Smooth muscle cell (in vitro differentiated cells): ENCODE data around the gene AGER. TPM values are rescaled to one million over a fixed set of nuclear protein-coding genes. Genes with fewer than 3 reads are reported as not detected.
"Not testable (repeated sequence)": the region's sequence is repeated elsewhere in the genome, so short reads cannot be mapped to it uniquely, and the experiment has no call there.

Experiments
- DNase-seq: peaks from one replicate; lab custom pipeline; 2025; ENCODE audit not compliant: unreplicated experiment; lab: John Stamatoyannopoulos, UW
- H2AFZ ChIP-seq: fragments of 200-600 bp; sonication (generic); 2 replicates; pipeline ENCODE4 v1.6.0; 2016; ENCODE audit warnings: antibody characterized with exemption, low read depth, mild to moderate bottlenecking
- H3F3A ChIP-seq: fragments of 200-600 bp; sonication (generic); 2 replicates; pipeline ENCODE4 v1.6.0; 2017; ENCODE audit warnings: antibody characterized with exemption, low read depth
- H3K27ac ChIP-seq: fragments of 200-600 bp; sonication (generic); 2 replicates; pipeline ENCODE4 v1.5.1; 2016; ENCODE audit warnings: low read depth, mild to moderate bottlenecking
- H3K27me3 ChIP-seq: fragments of 200-600 bp; sonication (generic); 2 replicates; pipeline ENCODE4 v1.6.1; 2016; ENCODE audit warnings: low read depth, mild to moderate bottlenecking
- H3K36me3 ChIP-seq: fragments of 200-600 bp; sonication (generic); 2 replicates; pipeline ENCODE4 v1.5.1; 2016; ENCODE audit warnings: low read depth
- H3K4me1 ChIP-seq: fragments of 200-600 bp; sonication (generic); 2 replicates; pipeline ENCODE4 v1.5.1; 2016; ENCODE audit warnings: low read depth
- H3K4me2 ChIP-seq: fragments of 200-600 bp; sonication (generic); 2 replicates; pipeline ENCODE4 v1.6.0; 2016; ENCODE audit warnings: mild to moderate bottlenecking
- H3K4me3 ChIP-seq: fragments of 200-600 bp; sonication (generic); 2 replicates; pipeline ENCODE4 v1.5.1; 2016; ENCODE audit warnings: mild to moderate bottlenecking
- H3K79me2 ChIP-seq: fragments of 200-600 bp; sonication (generic); 2 replicates; pipeline ENCODE4 v1.6.0; 2016; ENCODE audit warnings: low read depth, mild to moderate bottlenecking
- H3K9ac ChIP-seq: fragments of 200-600 bp; sonication (generic); 2 replicates; pipeline ENCODE4 v1.6.0; 2016; ENCODE audit warnings: low read depth
- H3K9me3 ChIP-seq: fragments of 200-600 bp; sonication (generic); replicated peaks from 2 replicates; pipeline ENCODE4 v1.5.1; 2016; ENCODE audit warnings: low read depth
- H4K20me1 ChIP-seq: fragments of 200-600 bp; sonication (generic); 2 replicates; pipeline ENCODE4 v1.6.0; 2016; ENCODE audit warnings: low read depth
- WGBS: methylation state at CpG from one replicate; pipeline ENCODE4 v1.1.7; 2016; ENCODE audit warnings: low lambda C conversion rate; 5-methylcytosine and 5-hydroxymethylcytosine counted together
- polyA plus RNA-seq: library from polyadenylated mRNA; unstranded; fragments of >200 nt; fragmentation: Nextera tagmentation; extraction: Ambion mirVana; gene quantifications from 2 replicates; pipeline ENCODE4 v1.2.1, GENCODE V29; 2016
- total RNA-seq: library from RNA; depleted of rRNA; stranded (reverse); fragments of >200 nt; gene quantifications from 2 replicates; pipeline ENCODE4 v1.2.3, GENCODE V29; 2014
- TF ChIP-seq, protein P1 (sequence below): fragments of 200-600 bp; sonication (generic); IDR thresholded peaks from 2 replicates; pipeline ENCODE4 v1.5.1; 2017; ENCODE audit warnings: borderline replicate concordance, mild to moderate bottlenecking, antibody characterized with exemption; ENCODE audit not compliant: insufficient read depth, poor library complexity, severe bottlenecking

Gene AGER
- total and polyA plus RNA-seq, 2 experiments from 2014 or later: 2.5 to 2.6 TPM

DNA sequence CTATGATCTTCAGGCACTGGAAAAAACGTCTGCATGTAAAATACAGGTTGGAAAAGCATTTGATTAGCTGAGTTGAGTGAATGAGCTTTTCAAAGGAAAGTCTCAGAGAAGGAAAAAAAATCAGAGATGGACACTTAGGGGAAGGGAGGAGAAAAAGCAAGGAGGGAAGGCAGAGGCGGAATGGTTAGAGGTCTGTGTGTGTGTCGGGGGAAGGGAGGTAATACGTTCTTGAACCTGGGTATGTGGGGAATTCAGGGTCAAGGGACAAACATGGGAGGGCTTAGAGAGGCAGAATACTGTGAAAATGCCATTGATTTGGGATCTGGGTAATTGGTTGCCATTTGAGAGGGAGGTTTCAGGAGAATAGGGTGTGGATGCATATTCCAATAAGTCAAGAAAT lies 37.4 kb downstream of the AGER start:
- WGBS: 43% methylated on average over 4 of the region's 4 CpGs
- Histone ChIP-seq H3K79me2 (no peaks in the 10 kb centered on the region), H3K4me2 (no peak overlapping the region), H3K27me3 (peaks cover 26% of the 10 kb centered on the region), H3F3A (no peaks in the 10 kb centered on the region), H3K9me3 (no peaks in the 10 kb centered on the region), H4K20me1 (no peaks in the 10 kb centered on the region), H3K36me3 (no peaks in the 10 kb centered on the region), H3K27ac (no peak overlapping the region), H3K4me1 (peaks cover 3% of the 10 kb centered on the region), H3K4me3 (no peak overlapping the region), H3K9ac (no peak overlapping the region), H2AFZ (peak overlapping the region; percentile 27)
- DNase-seq: no peak
- TF ChIP-seq, protein P1, sequence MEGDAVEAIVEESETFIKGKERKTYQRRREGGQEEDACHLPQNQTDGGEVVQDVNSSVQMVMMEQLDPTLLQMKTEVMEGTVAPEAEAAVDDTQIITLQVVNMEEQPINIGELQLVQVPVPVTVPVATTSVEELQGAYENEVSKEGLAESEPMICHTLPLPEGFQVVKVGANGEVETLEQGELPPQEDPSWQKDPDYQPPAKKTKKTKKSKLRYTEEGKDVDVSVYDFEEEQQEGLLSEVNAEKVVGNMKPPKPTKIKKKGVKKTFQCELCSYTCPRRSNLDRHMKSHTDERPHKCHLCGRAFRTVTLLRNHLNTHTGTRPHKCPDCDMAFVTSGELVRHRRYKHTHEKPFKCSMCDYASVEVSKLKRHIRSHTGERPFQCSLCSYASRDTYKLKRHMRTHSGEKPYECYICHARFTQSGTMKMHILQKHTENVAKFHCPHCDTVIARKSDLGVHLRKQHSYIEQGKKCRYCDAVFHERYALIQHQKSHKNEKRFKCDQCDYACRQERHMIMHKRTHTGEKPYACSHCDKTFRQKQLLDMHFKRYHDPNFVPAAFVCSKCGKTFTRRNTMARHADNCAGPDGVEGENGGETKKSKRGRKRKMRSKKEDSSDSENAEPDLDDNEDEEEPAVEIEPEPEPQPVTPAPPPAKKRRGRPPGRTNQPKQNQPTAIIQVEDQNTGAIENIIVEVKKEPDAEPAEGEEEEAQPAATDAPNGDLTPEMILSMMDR: no peak

DNA sequence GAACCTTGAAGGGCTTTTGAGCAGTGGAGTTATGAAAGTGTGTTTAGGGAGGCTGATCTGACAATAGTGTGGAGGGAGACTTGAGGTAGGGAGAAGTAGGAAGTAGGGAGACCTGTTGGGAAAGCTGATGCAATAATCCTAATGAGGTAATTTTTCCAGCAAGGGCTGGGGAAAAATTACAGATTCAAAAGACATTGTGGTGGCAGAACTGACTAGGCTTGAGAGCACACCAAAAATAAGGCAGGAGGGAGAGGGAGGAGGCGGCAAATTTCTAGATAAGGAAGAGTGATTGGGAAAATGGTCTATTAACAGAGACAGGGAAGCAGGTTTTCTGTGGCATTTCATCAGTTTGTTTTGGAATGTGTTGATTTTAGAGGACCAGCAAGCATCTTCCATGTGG lies 37.8 kb downstream of the AGER start:
- TF ChIP-seq, protein P1: no peak
- Histone ChIP-seq H2AFZ (peak overlapping the region; percentile 27), H3K79me2 (no peaks in the 10 kb centered on the region), H3K36me3 (no peaks in the 10 kb centered on the region), H3K4me2 (no peak overlapping the region), H3K4me3 (no peak overlapping the region), H4K20me1 (no peaks in the 10 kb centered on the region), H3F3A (no peaks in the 10 kb centered on the region), H3K27me3 (peaks cover 24% of the 10 kb centered on the region), H3K9ac (no peak overlapping the region), H3K4me1 (peaks cover under 1% of the 10 kb centered on the region), H3K9me3 (no peaks in the 10 kb centered on the region), H3K27ac (no peak overlapping the region)
- no peak for DNase-seq
- 72% methylated on average over 1 of the region's 1 CpG for WGBS

DNA sequence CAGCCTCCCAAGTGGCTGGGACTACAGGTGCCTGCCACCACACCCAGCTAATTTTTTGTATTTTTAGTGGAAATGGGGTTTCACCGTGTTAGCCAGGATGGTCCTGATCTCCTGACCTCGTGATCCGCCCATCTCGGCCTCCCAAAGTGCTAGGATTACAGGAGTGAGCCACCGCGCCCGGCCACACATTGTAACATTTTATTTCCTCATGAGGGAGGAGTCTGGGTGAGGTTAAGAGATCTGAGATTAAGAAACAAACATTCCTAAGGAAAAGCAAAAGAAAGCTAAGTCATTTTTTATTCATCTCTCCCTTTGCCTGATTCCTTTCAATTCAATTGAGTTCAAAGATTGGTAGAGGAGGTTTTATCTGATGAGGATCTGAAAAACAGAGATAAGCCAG lies 39.8 kb downstream of the AGER start:
- not testable (repeated sequence) for H3K27me3 ChIP-seq, H3K9me3 ChIP-seq, H3K9ac ChIP-seq, H3K79me2 ChIP-seq, DNase-seq, H4K20me1 ChIP-seq, H2AFZ ChIP-seq, H3K27ac ChIP-seq, H3F3A ChIP-seq, H3K36me3 ChIP-seq, H3K4me2 ChIP-seq, H3K4me3 ChIP-seq, H3K4me1 ChIP-seq
- WGBS: 96% methylated on average over 7 of the region's 7 CpGs

DNA sequence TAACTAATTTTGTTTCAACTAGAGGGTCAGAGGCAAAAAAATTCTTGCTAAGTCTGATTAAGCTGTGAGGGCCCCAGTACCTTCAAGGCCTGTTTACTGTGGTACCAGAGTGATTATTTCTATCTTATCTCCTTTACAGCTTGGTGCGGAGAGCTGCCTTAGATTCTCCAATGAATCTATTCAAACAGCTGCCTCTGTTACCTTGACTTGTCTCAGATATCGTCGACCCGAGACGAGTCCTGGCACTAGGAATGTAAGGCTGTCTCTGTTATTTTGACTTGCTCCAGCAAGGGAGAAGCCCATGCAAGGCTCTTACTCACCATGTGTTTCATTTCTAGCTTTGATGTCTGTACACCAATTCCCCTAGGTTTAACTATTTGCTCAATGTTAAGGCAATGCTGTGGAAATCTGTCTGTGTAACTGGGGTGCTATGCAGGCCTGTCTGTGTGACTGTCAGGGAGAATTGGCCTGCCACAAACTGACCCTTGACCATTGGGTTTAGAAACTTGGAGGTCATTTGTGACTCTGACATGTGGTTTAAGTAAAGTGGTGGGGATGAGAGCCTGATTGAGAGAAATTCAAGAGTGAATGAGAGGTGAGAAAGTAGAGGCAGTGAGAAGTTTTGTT lies 43.5 kb downstream of the AGER start:
- no peaks in the 10 kb centered on the region for H3K79me2 ChIP-seq
- no peak overlapping the region for H3K9ac ChIP-seq
- DNase-seq: no peak
- no peaks in the 10 kb centered on the region for H3K9me3 ChIP-seq
- H4K20me1 ChIP-seq: no peaks in the 10 kb centered on the region
- H3K36me3 ChIP-seq: no peaks in the 10 kb centered on the region
- H3K4me2 ChIP-seq: no peak overlapping the region
- H2AFZ ChIP-seq: peak overlapping the region; percentile 54
- H3K4me1 ChIP-seq: no peaks in the 10 kb centered on the region
- WGBS: 64% methylated on average over 5 of the region's 5 CpGs
- TF ChIP-seq, protein P1: no peak
- H3K27ac ChIP-seq: no peak overlapping the region
- H3K27me3 ChIP-seq: no peaks in the 10 kb centered on the region
- no peak overlapping the region for H3K4me3 ChIP-seq
- H3F3A ChIP-seq: no peaks in the 10 kb centered on the region
